GM23338 (cell line): ENCODE results near the gene SMARCA2. TPM values are rescaled to one million over a fixed set of nuclear protein-coding genes. Genes with fewer than 3 reads are reported as not detected.

Experiments
- ATAC-seq: fragments of 200-7000 bp; cut with Tn5 transposase; 3 replicates; pipeline ENCODE4 v1.9.1; 2020
- DNase-seq: peaks from one replicate; pipeline ENCODE4 v3.0.0-alpha.2; 2015; ENCODE audit warnings: low spot score
- H2AFZ ChIP-seq: fragments of 200-600 bp; sonication (generic); 2 replicates; pipeline ENCODE4 v1.8.0; 2016; ENCODE audit warnings: antibody characterized with exemption, mild to moderate bottlenecking, moderate library complexity
- H3F3A ChIP-seq: fragments of 200-600 bp; sonication (generic); replicated peaks from 2 replicates; pipeline ENCODE4 v1.8.0; 2017; ENCODE audit warnings: antibody characterized with exemption, mixed run types, low read depth
- H3K27ac ChIP-seq: fragments of 200-600 bp; sonication (generic); 2 replicates; pipeline ENCODE4 v1.6.1; 2016; ENCODE audit warnings: low read depth
- H3K27me3 ChIP-seq: fragments of 200-600 bp; sonication (generic); 2 replicates; pipeline ENCODE4 v1.8.0; 2016; ENCODE audit warnings: mild to moderate bottlenecking, mixed run types, moderate library complexity; ENCODE audit not compliant: insufficient read depth
- H3K36me3 ChIP-seq: fragments of 200-600 bp; sonication (generic); 2 replicates; pipeline ENCODE4 v1.8.0; 2016; ENCODE audit warnings: mild to moderate bottlenecking; ENCODE audit not compliant: insufficient read depth
- H3K4me1 ChIP-seq: fragments of 200-600 bp; sonication (generic); 2 replicates; pipeline ENCODE4 v1.8.0; 2016; ENCODE audit warnings: mild to moderate bottlenecking, moderate library complexity; ENCODE audit not compliant: insufficient read depth
- H3K4me2 ChIP-seq: fragments of 200-600 bp; sonication (generic); 2 replicates; pipeline ENCODE4 v1.7.1; 2017; ENCODE audit warnings: mixed run types
- H3K4me3 ChIP-seq: fragments of 200-600 bp; sonication (generic); 2 replicates; pipeline ENCODE4 v1.6.1; 2016; ENCODE audit warnings: mixed run types
- H3K79me2 ChIP-seq: fragments of 200-600 bp; sonication (generic); replicated peaks from 2 replicates; pipeline ENCODE4 v1.8.0; 2017; ENCODE audit warnings: mild to moderate bottlenecking; ENCODE audit not compliant: insufficient read depth
- H3K9me2 ChIP-seq: fragments of 200-600 bp; sonication (generic); 2 replicates; pipeline ENCODE4 v1.8.0; 2017; ENCODE audit not compliant: insufficient read depth
- H4K20me1 ChIP-seq: fragments of 200-600 bp; sonication (generic); replicated peaks from 2 replicates; pipeline ENCODE4 v1.8.0; 2017; ENCODE audit warnings: mild to moderate bottlenecking; ENCODE audit not compliant: insufficient read depth
- H3K27ac Mint-ChIP-seq: 2 replicates; pipeline ENCODE4 v1.8.0; 2020; ENCODE audit warnings: inconsistent platforms, mild to moderate bottlenecking, moderate library complexity, mixed read lengths
- H3K27me3 Mint-ChIP-seq: 3 replicates; pipeline ENCODE4 v1.8.0; 2022; ENCODE audit warnings: low read depth, mild to moderate bottlenecking, moderate library complexity, mixed read lengths, inconsistent platforms; ENCODE audit not compliant: insufficient read depth, poor library complexity
- H3K36me3 Mint-ChIP-seq: 3 replicates; pipeline ENCODE4 v1.8.0; 2021; ENCODE audit warnings: low read depth, mild to moderate bottlenecking, inconsistent platforms, moderate library complexity, mixed read lengths
- H3K4me1 Mint-ChIP-seq: 3 replicates; pipeline ENCODE4 v1.8.0; 2020; ENCODE audit warnings: mild to moderate bottlenecking, inconsistent platforms, mixed read lengths
- H3K4me3 Mint-ChIP-seq: 3 replicates; pipeline ENCODE4 v1.8.0; 2021; ENCODE audit warnings: moderate library complexity, mild to moderate bottlenecking, inconsistent platforms, mixed read lengths
- H3K9me3 Mint-ChIP-seq: 3 replicates; pipeline ENCODE4 v1.8.0; 2020; ENCODE audit warnings: moderate library complexity, mild to moderate bottlenecking, inconsistent platforms, mixed read lengths
- CREB1 ChIP-seq: fragments of 250-450 bp; sonication (Bioruptor Pico); IDR thresholded peaks from 2 replicates; pipeline ENCODE4 v1.5.0; 2020; ENCODE audit warnings: low read depth, mild to moderate bottlenecking, moderate library complexity
- ETS1 ChIP-seq: IDR thresholded peaks from 2 replicates; pipeline ENCODE4 v1.6.1; 2016; ENCODE audit warnings: antibody characterized with exemption
- EZH2 ChIP-seq: fragments of 200-600 bp; sonication (generic); IDR thresholded peaks from one replicate; pipeline ENCODE4 v1.8.0; 2017; ENCODE audit warnings: antibody characterized with exemption, mild to moderate bottlenecking, low read depth; ENCODE audit not compliant: unreplicated experiment
- JUNB ChIP-seq: IDR thresholded peaks from one replicate; pipeline ENCODE4 v1.6.1; 2016; ENCODE audit warnings: antibody characterized with exemption; ENCODE audit not compliant: unreplicated experiment
- ZNF331 ChIP-seq: fragments of 250-450 bp; sonication (Bioruptor Pico); IDR thresholded peaks from 2 replicates; pipeline ENCODE4 v1.5.0; 2020; ENCODE audit warnings: low read depth, mild to moderate bottlenecking, moderate library complexity
- polyA plus RNA-seq: library from polyadenylated mRNA; unstranded; fragments of >200 nt; fragmentation: Nextera tagmentation; extraction: Ambion mirVana; gene quantifications from 2 replicates; pipeline ENCODE4 v1.2.1, GENCODE V29; 2016
- total RNA-seq: library from RNA; depleted of rRNA; stranded (reverse); fragments of >200 nt; shearing (Covaris generic); gene quantifications from 2 replicates; pipeline ENCODE4 v1.2.3, GENCODE V29; 2014
- TF ChIP-seq, protein P1 (sequence below), 2 experiments: fragments of 200-600 bp in 1 of 2; sonication (generic) in 1 of 2; conservative IDR thresholded peaks; 2 replicates each; pipeline versions ENCODE4 v1.5.1 to v1.6.1; 2016 to 2017; ENCODE audit warnings: antibody characterized with exemption in 2 of 2, low read depth in 2 of 2, mild to moderate bottlenecking in 2 of 2, moderate library complexity in 1 of 2
- TF ChIP-seq, protein P2 (sequence below): IDR thresholded peaks from one replicate; pipeline ENCODE4 v1.6.1; 2018; ENCODE audit warnings: antibody characterized with exemption; ENCODE audit not compliant: unreplicated experiment

SMARCA2 gene
- total and polyA plus RNA-seq, 2 experiments from 2014 or later: 21.7 to 21.9 TPM

DNA sequence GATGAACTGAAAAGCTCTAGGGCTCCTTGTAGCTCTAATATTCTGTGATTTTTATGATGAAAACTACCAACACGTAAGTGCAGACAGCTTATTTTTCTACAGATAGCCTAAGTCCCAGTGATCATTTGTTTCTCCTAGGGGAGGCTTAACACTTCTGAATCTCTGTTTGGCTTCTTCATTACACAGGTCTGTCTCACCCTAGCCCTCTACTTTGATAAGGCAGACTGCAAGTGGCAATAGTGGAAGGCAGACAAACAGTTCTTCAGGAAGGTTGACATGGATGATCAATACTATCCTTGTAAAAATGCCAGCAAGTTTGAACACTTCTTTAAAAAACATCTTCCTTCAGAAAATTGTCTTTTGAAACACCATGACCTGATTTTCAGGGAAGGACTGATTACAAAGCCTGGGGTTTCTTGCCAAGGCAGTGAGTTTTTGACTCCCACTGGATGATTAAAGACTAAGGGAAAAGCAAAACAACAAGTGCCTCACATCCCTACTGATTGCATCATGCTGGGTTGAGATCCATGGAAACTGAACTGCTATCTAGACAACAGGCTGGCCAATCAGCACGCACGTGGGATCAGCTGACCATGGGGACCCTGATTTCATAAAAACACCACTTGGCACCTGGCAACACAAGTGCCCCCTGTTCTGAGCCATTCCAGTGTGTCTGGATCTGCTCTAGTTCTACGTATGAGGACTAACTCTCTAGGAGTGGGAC lies 212.2 kb downstream of the SMARCA2 start:
- H3F3A ChIP-seq: no peaks in the 10 kb centered on the region
- Mint-ChIP-seq H3K4me3 (no peak overlapping the region), H3K9me3 (peaks cover 31% of the 10 kb centered on the region), H3K36me3 (peaks cover 31% of the 10 kb centered on the region), H3K4me1 (no peaks in the 10 kb centered on the region), H3K27ac (no peak overlapping the region), H3K27me3 (peaks cover 11% of the 10 kb centered on the region)
- no peaks in the 10 kb centered on the region for H3K79me2 ChIP-seq
- H3K4me3 ChIP-seq: no peak overlapping the region
- H4K20me1 ChIP-seq: no peaks in the 10 kb centered on the region
- H3K4me1 ChIP-seq: no peaks in the 10 kb centered on the region
- TF ChIP-seq CREB1 (CRISPR knock-in tag): no peak
- no peak for TF ChIP-seq ETS1
- TF ChIP-seq, protein P1, sequence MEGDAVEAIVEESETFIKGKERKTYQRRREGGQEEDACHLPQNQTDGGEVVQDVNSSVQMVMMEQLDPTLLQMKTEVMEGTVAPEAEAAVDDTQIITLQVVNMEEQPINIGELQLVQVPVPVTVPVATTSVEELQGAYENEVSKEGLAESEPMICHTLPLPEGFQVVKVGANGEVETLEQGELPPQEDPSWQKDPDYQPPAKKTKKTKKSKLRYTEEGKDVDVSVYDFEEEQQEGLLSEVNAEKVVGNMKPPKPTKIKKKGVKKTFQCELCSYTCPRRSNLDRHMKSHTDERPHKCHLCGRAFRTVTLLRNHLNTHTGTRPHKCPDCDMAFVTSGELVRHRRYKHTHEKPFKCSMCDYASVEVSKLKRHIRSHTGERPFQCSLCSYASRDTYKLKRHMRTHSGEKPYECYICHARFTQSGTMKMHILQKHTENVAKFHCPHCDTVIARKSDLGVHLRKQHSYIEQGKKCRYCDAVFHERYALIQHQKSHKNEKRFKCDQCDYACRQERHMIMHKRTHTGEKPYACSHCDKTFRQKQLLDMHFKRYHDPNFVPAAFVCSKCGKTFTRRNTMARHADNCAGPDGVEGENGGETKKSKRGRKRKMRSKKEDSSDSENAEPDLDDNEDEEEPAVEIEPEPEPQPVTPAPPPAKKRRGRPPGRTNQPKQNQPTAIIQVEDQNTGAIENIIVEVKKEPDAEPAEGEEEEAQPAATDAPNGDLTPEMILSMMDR (conservative IDR thresholded peaks at IDR 0.05; ENCODE audit: low read depth in 2 of 2): no peak
- TF ChIP-seq JUNB: no peak
- no peak for TF ChIP-seq EZH2
- 0 out of 2 replicates have a peak, but pooled peaks cover 7% of the 10 kb centered on the region for H3K9me2 ChIP-seq
- peak overlapping the region; percentile 60 for H2AFZ ChIP-seq
- no peak overlapping the region for H3K4me2 ChIP-seq
- DNase-seq (peak; percentile 10), ATAC-seq (no peak)
- H3K36me3 ChIP-seq: no peaks in the 10 kb centered on the region
- H3K27ac ChIP-seq: peak overlapping the region; percentile 81
- H3K27me3 ChIP-seq: no peaks in the 10 kb centered on the region

GRCh38 chr9:2228132-2228531 lies 213.0 kb downstream of the SMARCA2 start:
- no peak overlapping the region for H3K27ac ChIP-seq
- no peaks in the 10 kb centered on the region for H3K4me1 ChIP-seq
- no peaks in the 10 kb centered on the region for H3K36me3 ChIP-seq
- peak; percentile 87 for DNase-seq
- H3K27me3 ChIP-seq: no peaks in the 10 kb centered on the region
- H3K79me2 ChIP-seq: no peaks in the 10 kb centered on the region
- H2AFZ ChIP-seq: no peak overlapping the region
- ATAC-seq: peak; percentile 91
- no peak overlapping the region for H3K4me2 ChIP-seq
- H3K27ac Mint-ChIP-seq: peak overlapping the region; percentile 29; the same call in 1 of the 2 replicates
- no peak overlapping the region for H3K4me3 ChIP-seq
- H3K36me3 Mint-ChIP-seq: peaks cover 23% of the 10 kb centered on the region
- TF ChIP-seq, protein P1 (conservative IDR thresholded peaks at IDR 0.05; ENCODE audit: low read depth in 2 of 2): peak; percentile 86 to 89
- TF ChIP-seq ZNF331 (CRISPR knock-in tag): no peak
- no peak for TF ChIP-seq CREB1 (CRISPR knock-in tag)
- TF ChIP-seq, protein P2, sequence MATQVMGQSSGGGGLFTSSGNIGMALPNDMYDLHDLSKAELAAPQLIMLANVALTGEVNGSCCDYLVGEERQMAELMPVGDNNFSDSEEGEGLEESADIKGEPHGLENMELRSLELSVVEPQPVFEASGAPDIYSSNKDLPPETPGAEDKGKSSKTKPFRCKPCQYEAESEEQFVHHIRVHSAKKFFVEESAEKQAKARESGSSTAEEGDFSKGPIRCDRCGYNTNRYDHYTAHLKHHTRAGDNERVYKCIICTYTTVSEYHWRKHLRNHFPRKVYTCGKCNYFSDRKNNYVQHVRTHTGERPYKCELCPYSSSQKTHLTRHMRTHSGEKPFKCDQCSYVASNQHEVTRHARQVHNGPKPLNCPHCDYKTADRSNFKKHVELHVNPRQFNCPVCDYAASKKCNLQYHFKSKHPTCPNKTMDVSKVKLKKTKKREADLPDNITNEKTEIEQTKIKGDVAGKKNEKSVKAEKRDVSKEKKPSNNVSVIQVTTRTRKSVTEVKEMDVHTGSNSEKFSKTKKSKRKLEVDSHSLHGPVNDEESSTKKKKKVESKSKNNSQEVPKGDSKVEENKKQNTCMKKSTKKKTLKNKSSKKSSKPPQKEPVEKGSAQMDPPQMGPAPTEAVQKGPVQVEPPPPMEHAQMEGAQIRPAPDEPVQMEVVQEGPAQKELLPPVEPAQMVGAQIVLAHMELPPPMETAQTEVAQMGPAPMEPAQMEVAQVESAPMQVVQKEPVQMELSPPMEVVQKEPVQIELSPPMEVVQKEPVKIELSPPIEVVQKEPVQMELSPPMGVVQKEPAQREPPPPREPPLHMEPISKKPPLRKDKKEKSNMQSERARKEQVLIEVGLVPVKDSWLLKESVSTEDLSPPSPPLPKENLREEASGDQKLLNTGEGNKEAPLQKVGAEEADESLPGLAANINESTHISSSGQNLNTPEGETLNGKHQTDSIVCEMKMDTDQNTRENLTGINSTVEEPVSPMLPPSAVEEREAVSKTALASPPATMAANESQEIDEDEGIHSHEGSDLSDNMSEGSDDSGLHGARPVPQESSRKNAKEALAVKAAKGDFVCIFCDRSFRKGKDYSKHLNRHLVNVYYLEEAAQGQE: no peak
- H4K20me1 ChIP-seq: no peaks in the 10 kb centered on the region
- H3F3A ChIP-seq: no peaks in the 10 kb centered on the region
- H3K9me3 Mint-ChIP-seq: peaks cover 24% of the 10 kb centered on the region
- H3K27me3 Mint-ChIP-seq: peaks cover 8% of the 10 kb centered on the region
- H3K4me1 Mint-ChIP-seq: no peaks in the 10 kb centered on the region
- no peak overlapping the region for H3K4me3 Mint-ChIP-seq
- 0 out of 2 replicates have a peak, but pooled peaks cover 7% of the 10 kb centered on the region for H3K9me2 ChIP-seq
